SKM-1 (cell line): ENCODE results near the gene ZNF362.

ENCODE experiments used
- DNase-seq: peaks from one replicate; lab custom pipeline; 2025; ENCODE audit not compliant: unreplicated experiment; lab: John Stamatoyannopoulos, UW

ZNF362 gene

GRCh38 chr1:33341190-33341589 is 84.9 kb downstream of the ZNF362 start:
- DNase-seq, result no peak

GRCh38 chr1:33342041-33342723 is 85.9 kb downstream of the ZNF362 start:
- DNase-seq, result no peak

GRCh38 chr1:33343539-33343938 is 87.2 kb downstream of the ZNF362 start:
- DNase-seq, result no peak

- DNase-seq, result no peak
Measured at GRCh38 chr1:33344896-33345560, 88.7 kb downstream of the ZNF362 start.

- DNase-seq, result no peak
Measured at GRCh38 chr1:33346533-33346926, 90.2 kb downstream of the ZNF362 start.

GRCh38 chr1:33346927-33347649 is 90.8 kb downstream of the ZNF362 start:
- no peak for DNase-seq

GRCh38 chr1:33347650-33347992 is 91.3 kb downstream of the ZNF362 start:
- no peak for DNase-seq

GRCh38 chr1:33348194-33348593 is 91.9 kb downstream of the ZNF362 start:
- no peak for DNase-seq

- DNase-seq, result no peak
Measured at GRCh38 chr1:33348676-33349080, 92.4 kb downstream of the ZNF362 start.

- no peak for DNase-seq
Measured at GRCh38 chr1:33349081-33349759, 92.9 kb downstream of the ZNF362 start.

GRCh38 chr1:33349778-33350610 is 93.7 kb downstream of the ZNF362 start:
- peak; percentile 64 for DNase-seq
